ENCODE data around the gene LGI4. TPM values are rescaled to one million over a fixed set of nuclear protein-coding genes. Genes with fewer than 3 reads are reported as not detected.

The LGI4 gene
- total RNA-seq, 1 experiment from 2014 or later, result not detected

DNA sequence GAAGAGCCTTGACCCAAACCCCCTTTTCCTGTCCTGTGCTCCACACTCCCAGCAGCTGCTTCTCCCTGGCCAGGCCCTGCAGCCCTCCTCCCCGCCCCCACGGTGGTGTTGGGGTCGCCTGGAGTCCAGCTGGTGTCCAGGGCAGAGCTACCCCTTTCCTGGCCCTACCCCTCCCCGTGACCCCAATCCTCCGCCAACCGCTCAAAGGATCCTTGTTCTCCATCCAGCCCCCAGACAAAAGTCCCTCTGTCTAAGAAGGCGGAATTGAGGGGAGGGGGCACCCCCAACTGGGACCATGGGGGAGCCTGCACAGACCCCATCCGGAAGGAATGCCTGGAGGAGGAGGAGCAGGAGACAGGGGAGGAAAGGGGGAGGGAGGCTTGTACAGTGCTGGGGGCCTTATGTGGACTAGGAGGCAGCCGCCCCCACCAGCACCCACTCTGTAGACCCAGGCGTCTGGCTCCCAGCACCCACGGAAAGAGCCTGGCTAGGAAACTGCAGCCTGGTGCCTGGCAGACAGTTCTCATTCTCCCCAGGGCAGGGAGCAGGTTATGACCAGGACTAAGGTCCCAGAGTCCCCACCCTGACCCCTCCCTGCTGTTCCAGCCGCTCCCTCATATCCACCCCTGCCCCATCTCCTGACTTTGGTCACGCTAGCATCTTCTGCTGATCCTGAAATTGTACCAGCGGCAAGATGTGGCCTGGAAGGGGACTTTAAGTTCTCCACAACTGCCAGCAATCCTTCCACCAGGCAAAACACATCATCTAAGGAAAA lies 19.5 kb downstream of the LGI4 start, which contains the start of gene FXYD3:
FXYD3 (plus strand) TSS at position 647 of the 775 bp plus-strand sequence. CDS start 3,554 bp downstream, outside the sequence.
- intact Hi-C loops (cut with micrococcal nuclease; ENCODE audit: unreplicated experiment), result no loop called here
- DNase-seq (ENCODE audit: low spot score), result no peak
- ChIA-PET POLR2A (ENCODE audit: low non-redundant PET) (no interaction called here), CTCF (interaction anchor here (0.6 to 1.3 kb wide), 3 partner anchors 9 to 26 kb away, joined by 3 to 6 read pairs (median 5); no protein-coding TSS in a partner anchor)
- BruUV-seq (replicated peaks), result no TSS peak
- Histone ChIP-seq H3K4me1 (ENCODE audit: insufficient read depth, low read length, poor library complexity, severe bottlenecking) (no peaks in the 10 kb centered on the region), H3K27ac (ENCODE audit: low read depth, low read length, poor library complexity, severe bottlenecking) (no peak within 1 kb of the TSS), H3K27me3 (replicated peaks; ENCODE audit: insufficient read depth, low read depth, low read length, poor library complexity) (no peaks in the 10 kb centered on the region), H3K9me3 (ENCODE audit: low read depth, low read length, poor library complexity, severe bottlenecking) (no peaks in the 10 kb centered on the region), H3K4me3 (ENCODE audit: low read depth, low read length, poor library complexity, severe bottlenecking) (peak within 1 kb of the TSS; percentile 35), H3K36me3 (ENCODE audit: insufficient read depth, low read length, poor library complexity, severe bottlenecking) (no peaks in the 10 kb centered on the region)
- TF ChIP-seq CTCF (conservative IDR thresholded peaks at IDR 0.05; ENCODE audit: low read depth, low read length) (no peak), EZH2 (IDR thresholded peaks at IDR 0.05; ENCODE audit: borderline replicate concordance, low read depth, low read length, poor library complexity, severe bottlenecking) (no peak)

GRCh38 chr19:35114353-35115176 lies 20.3 kb downstream of the LGI4 start:
- Histone ChIP-seq H3K4me1 (ENCODE audit: insufficient read depth, low read length, poor library complexity, severe bottlenecking) (no peaks in the 10 kb centered on the region), H3K36me3 (ENCODE audit: insufficient read depth, low read length, poor library complexity, severe bottlenecking) (no peaks in the 10 kb centered on the region), H3K4me3 (ENCODE audit: low read depth, low read length, poor library complexity, severe bottlenecking) (peak overlapping the region; percentile 35), H3K27ac (ENCODE audit: low read depth, low read length, poor library complexity, severe bottlenecking) (no peak overlapping the region), H3K27me3 (replicated peaks; ENCODE audit: insufficient read depth, low read depth, low read length, poor library complexity) (no peaks in the 10 kb centered on the region), H3K9me3 (ENCODE audit: low read depth, low read length, poor library complexity, severe bottlenecking) (no peaks in the 10 kb centered on the region)
- peak; percentile 97 for TF ChIP-seq CTCF (conservative IDR thresholded peaks at IDR 0.05; ENCODE audit: low read depth, low read length)
- no peak for TF ChIP-seq EZH2 (IDR thresholded peaks at IDR 0.05; ENCODE audit: borderline replicate concordance, low read depth, low read length, poor library complexity, severe bottlenecking)
- ChIA-PET CTCF (interaction anchor here (0.6 to 1.3 kb wide), 3 partner anchors 10 to 27 kb away, joined by 3 to 6 read pairs (median 5); no protein-coding TSS in a partner anchor), POLR2A (ENCODE audit: low non-redundant PET) (no interaction called here)
- peak; percentile 76 for DNase-seq (ENCODE audit: low spot score)
- BruUV-seq (replicated peaks), result no TSS peak
- intact Hi-C loops (cut with micrococcal nuclease; ENCODE audit: unreplicated experiment), result loop anchor here (1.0 kb wide), 1 partner anchor 47 kb away; no protein-coding TSS in a partner anchor

GRCh38 chr19:35112995-35113688 lies 21.7 kb downstream of the LGI4 start:
- no peak for TF ChIP-seq EZH2 (IDR thresholded peaks at IDR 0.05; ENCODE audit: borderline replicate concordance, low read depth, low read length, poor library complexity, severe bottlenecking)
- CTCF ChIA-PET, result no interaction called here
- Histone ChIP-seq H3K9me3 (ENCODE audit: low read depth, low read length, poor library complexity, severe bottlenecking) (no peaks in the 10 kb centered on the region), H3K27me3 (replicated peaks; ENCODE audit: insufficient read depth, low read depth, low read length, poor library complexity) (no peaks in the 10 kb centered on the region), H3K36me3 (ENCODE audit: insufficient read depth, low read length, poor library complexity, severe bottlenecking) (no peaks in the 10 kb centered on the region), H3K27ac (ENCODE audit: low read depth, low read length, poor library complexity, severe bottlenecking) (no peak overlapping the region), H3K4me1 (ENCODE audit: insufficient read depth, low read length, poor library complexity, severe bottlenecking) (no peaks in the 10 kb centered on the region), H3K4me3 (ENCODE audit: low read depth, low read length, poor library complexity, severe bottlenecking) (no peak overlapping the region)
- POLR2A ChIA-PET (ENCODE audit: low non-redundant PET), result interaction anchor here (0.6 kb wide), 1 partner anchor 53 kb away, joined by 3 read pairs; no protein-coding TSS in a partner anchor
- intact Hi-C loops (cut with micrococcal nuclease; ENCODE audit: unreplicated experiment), result no loop called here
- BruUV-seq (replicated peaks), result no TSS peak
- DNase-seq (ENCODE audit: low spot score), result no peak

Measured in A673 (cell line).